ENCODE measurements around the gene UBTF.

Gene UBTF

DNA sequence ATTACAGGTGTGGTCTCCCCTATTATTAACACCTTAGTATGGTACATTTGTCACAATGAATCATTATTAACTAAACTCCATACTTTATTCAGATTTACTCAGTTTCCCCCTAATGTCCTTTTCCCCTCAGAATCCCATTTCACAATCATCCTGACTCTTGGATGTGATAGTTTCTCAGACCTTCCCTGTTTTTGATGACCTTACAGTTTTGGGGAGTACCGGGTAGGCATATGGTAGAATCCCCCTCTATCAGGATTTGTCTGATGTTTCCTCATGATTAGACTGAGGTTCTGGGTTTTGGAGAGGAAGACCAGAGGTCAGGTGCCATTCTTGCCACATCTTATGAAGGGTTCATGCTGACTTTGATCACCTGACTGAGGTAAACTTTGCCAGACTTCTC, 55.0 kb downstream of the UBTF start:
- no peak for DNase-seq

DNA sequence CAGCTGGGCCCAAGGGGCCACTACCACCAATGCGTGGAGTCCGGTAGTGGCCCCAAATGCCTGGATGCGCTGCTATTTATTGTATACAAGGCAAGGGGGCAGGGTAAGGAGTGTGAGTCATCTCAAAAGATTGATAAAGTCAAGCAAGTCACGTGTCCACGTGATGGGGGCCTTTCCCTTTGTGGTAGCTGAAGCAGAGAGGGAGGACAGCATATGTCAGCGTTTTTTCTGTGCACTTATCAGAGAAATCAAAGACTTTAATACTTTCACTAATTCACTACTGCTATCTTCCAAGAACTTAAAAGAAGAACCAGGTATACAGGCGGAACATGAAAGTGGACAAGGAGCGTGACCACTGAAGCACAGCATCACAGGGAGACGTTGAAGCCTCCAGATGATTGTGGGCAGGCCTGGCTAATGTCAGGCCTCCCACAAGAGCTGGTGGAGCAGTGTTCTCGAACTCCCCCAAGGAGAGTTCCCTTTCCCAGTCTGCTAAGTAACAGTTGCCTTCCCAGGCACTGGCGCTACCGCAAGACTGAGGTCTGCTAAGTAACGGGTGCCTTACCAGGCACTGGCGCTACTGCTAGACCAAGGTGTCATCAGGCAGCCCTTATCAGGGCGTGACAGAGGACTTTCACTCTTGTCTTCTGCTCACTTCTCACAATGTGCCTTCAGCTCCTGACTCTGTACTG, 59.8 kb downstream of the UBTF start:
- DNase-seq = no peak

DNA sequence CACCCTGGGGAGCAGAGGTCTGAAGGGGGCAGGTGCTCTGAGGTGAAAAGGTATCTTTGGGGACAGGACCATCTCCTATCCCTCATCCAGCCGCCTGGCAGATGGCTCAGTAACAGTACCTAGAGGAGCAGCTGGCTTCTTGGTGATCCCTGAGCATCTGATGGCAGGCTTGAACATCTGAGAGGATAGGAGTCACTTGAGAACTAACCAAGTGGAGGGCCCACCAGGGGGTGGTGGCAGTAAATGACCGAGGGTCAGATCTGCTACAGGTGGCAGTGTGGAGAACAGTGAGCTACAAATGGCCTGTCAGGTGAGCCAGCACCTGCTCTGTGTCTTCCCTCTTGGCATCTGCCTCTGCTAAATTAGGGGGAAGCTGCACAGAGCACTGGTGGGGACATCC, 64.0 kb downstream of the UBTF start:
- no peak for DNase-seq

All from midbrain (tissue), 1 donor.